ENCODE measurements around the gene EPHB3. TPM values are rescaled to one million over a fixed set of nuclear protein-coding genes. Genes with fewer than 3 reads are reported as not detected.

Gene EPHB3
- total and polyA plus RNA-seq, 5 donors from 2014 or later, result not detected

GRCh38 chr3:184539801-184540435 lies 21.7 kb upstream of the EPHB3 start:
- H3K36me3 Mint-ChIP-seq, result no peaks in the 10 kb centered on the region
- no peak overlapping the region for H3K27ac Mint-ChIP-seq
- ATAC-seq (ENCODE audit: low read depth in 2 of 2) (no peak), DNase-seq (no peak)
- H3K4me3 ChIP-seq (ENCODE audit: low read depth, low read length), result no peak overlapping the region
- H3K27me3 Mint-ChIP-seq, result peaks cover 24% of the 10 kb centered on the region
- H3K9me3 ChIP-seq (ENCODE audit: control insufficient read depth in 2 of 2, low read length in 2 of 2), result no peaks in the 10 kb centered on the region
- no peaks in the 10 kb centered on the region for H3K36me3 ChIP-seq (ENCODE audit: control insufficient read depth, insufficient read depth, low read length)
- no peak overlapping the region for H3K4me3 Mint-ChIP-seq
- H3K27me3 ChIP-seq (ENCODE audit: control insufficient read depth, insufficient read depth, low read length), result no peaks in the 10 kb centered on the region
- peaks cover 0 to 7% (median 3%) of the 10 kb centered on the region in 4 donors for H3K4me1 Mint-ChIP-seq
- H3K9me3 Mint-ChIP-seq, result no peaks in the 10 kb centered on the region
- no peak overlapping the region for H3K27ac ChIP-seq (ENCODE audit: insufficient read depth, low read length, poor library complexity, severe bottlenecking)
- H3K4me1 ChIP-seq (ENCODE audit: control insufficient read depth, insufficient read depth, low read length, poor library complexity, severe bottlenecking), result peaks cover 6% of the 10 kb centered on the region

- Mint-ChIP-seq H3K36me3 (no peaks in the 10 kb centered on the region), H3K4me1 (peaks cover 0 to 9% (median 3%) of the 10 kb centered on the region in 4 donors), H3K27ac (no peak overlapping the region), H3K27me3 (peaks cover 29% of the 10 kb centered on the region), H3K9me3 (no peaks in the 10 kb centered on the region), H3K4me3 (no peak overlapping the region)
- peaks cover 6% of the 10 kb centered on the region for H3K4me1 ChIP-seq (ENCODE audit: control insufficient read depth, insufficient read depth, low read length, poor library complexity, severe bottlenecking)
- no peak overlapping the region for H3K27ac ChIP-seq (ENCODE audit: insufficient read depth, low read length, poor library complexity, severe bottlenecking)
- H3K27me3 ChIP-seq (ENCODE audit: control insufficient read depth, insufficient read depth, low read length), result no peaks in the 10 kb centered on the region
- H3K36me3 ChIP-seq (ENCODE audit: control insufficient read depth, insufficient read depth, low read length), result no peaks in the 10 kb centered on the region
- H3K9me3 ChIP-seq (ENCODE audit: control insufficient read depth in 2 of 2, low read length in 2 of 2), result no peaks in the 10 kb centered on the region
- ATAC-seq (ENCODE audit: low read depth in 2 of 2) (peak in 1 of 2 donors; percentile 59), DNase-seq (peak; percentile 51 to 76 (median 60))
- no peak overlapping the region for H3K4me3 ChIP-seq (ENCODE audit: low read depth, low read length)
These were observed 20.6 kb upstream of the EPHB3 start for GRCh38 chr3:184540777-184541681.

GRCh38 chr3:184541886-184542562 lies 19.6 kb upstream of the EPHB3 start:
- H3K4me1 ChIP-seq (ENCODE audit: control insufficient read depth, insufficient read depth, low read length, poor library complexity, severe bottlenecking), result peaks cover 6% of the 10 kb centered on the region
- H3K4me3 Mint-ChIP-seq, result no peak overlapping the region
- H3K36me3 ChIP-seq (ENCODE audit: control insufficient read depth, insufficient read depth, low read length), result no peaks in the 10 kb centered on the region
- DNase-seq, result no peak
- peaks cover 0 to 9% (median 3%) of the 10 kb centered on the region in 4 donors for H3K4me1 Mint-ChIP-seq
- H3K27me3 ChIP-seq (ENCODE audit: control insufficient read depth, insufficient read depth, low read length), result no peaks in the 10 kb centered on the region
- H3K27ac Mint-ChIP-seq, result peak overlapping the region in 1 of 3 donors; percentile 45
- H3K9me3 ChIP-seq (ENCODE audit: control insufficient read depth in 2 of 2, low read length in 2 of 2), result no peaks in the 10 kb centered on the region
- H3K27me3 Mint-ChIP-seq, result peaks cover 28% of the 10 kb centered on the region
- no peak overlapping the region for H3K27ac ChIP-seq (ENCODE audit: insufficient read depth, low read length, poor library complexity, severe bottlenecking)
- no peak overlapping the region for H3K4me3 ChIP-seq (ENCODE audit: low read depth, low read length)
- no peak for ATAC-seq (ENCODE audit: low read depth in 2 of 2)
- H3K9me3 Mint-ChIP-seq, result no peaks in the 10 kb centered on the region
- H3K36me3 Mint-ChIP-seq, result no peaks in the 10 kb centered on the region

- peaks cover 0 to 9% (median 3%) of the 10 kb centered on the region in 4 donors for H3K4me1 Mint-ChIP-seq
- no peak overlapping the region for H3K4me3 Mint-ChIP-seq
- no peaks in the 10 kb centered on the region for H3K9me3 ChIP-seq (ENCODE audit: control insufficient read depth in 2 of 2, low read length in 2 of 2)
- H3K4me1 ChIP-seq (ENCODE audit: control insufficient read depth, insufficient read depth, low read length, poor library complexity, severe bottlenecking), result peaks cover 6% of the 10 kb centered on the region
- H3K9me3 Mint-ChIP-seq, result no peaks in the 10 kb centered on the region
- no peak overlapping the region for H3K27ac ChIP-seq (ENCODE audit: insufficient read depth, low read length, poor library complexity, severe bottlenecking)
- no peak overlapping the region for H3K4me3 ChIP-seq (ENCODE audit: low read depth, low read length)
- no peak for DNase-seq
- H3K27ac Mint-ChIP-seq, result no peak overlapping the region
- ATAC-seq (ENCODE audit: low read depth in 2 of 2), result no peak
- H3K27me3 Mint-ChIP-seq, result peaks cover 26% of the 10 kb centered on the region
- H3K36me3 Mint-ChIP-seq, result no peaks in the 10 kb centered on the region
- no peaks in the 10 kb centered on the region for H3K27me3 ChIP-seq (ENCODE audit: control insufficient read depth, insufficient read depth, low read length)
- no peaks in the 10 kb centered on the region for H3K36me3 ChIP-seq (ENCODE audit: control insufficient read depth, insufficient read depth, low read length)
These were observed 19.0 kb upstream of the EPHB3 start for GRCh38 chr3:184542577-184542976.

GRCh38 chr3:184543256-184543655 lies 18.3 kb upstream of the EPHB3 start:
- Mint-ChIP-seq H3K4me3 (no peak overlapping the region), H3K27ac (no peak overlapping the region), H3K9me3 (no peaks in the 10 kb centered on the region), H3K36me3 (no peaks in the 10 kb centered on the region), H3K27me3 (peaks cover 20% of the 10 kb centered on the region), H3K4me1 (peaks cover 0 to 9% (median 3%) of the 10 kb centered on the region in 4 donors)
- Histone ChIP-seq H3K4me3 (ENCODE audit: low read depth, low read length) (no peak overlapping the region), H3K4me1 (ENCODE audit: control insufficient read depth, insufficient read depth, low read length, poor library complexity, severe bottlenecking) (peaks cover 6% of the 10 kb centered on the region), H3K9me3 (ENCODE audit: control insufficient read depth in 2 of 2, low read length in 2 of 2) (no peaks in the 10 kb centered on the region), H3K27ac (ENCODE audit: insufficient read depth, low read length, poor library complexity, severe bottlenecking) (no peak overlapping the region), H3K36me3 (ENCODE audit: control insufficient read depth, insufficient read depth, low read length) (no peaks in the 10 kb centered on the region), H3K27me3 (ENCODE audit: control insufficient read depth, insufficient read depth, low read length) (no peaks in the 10 kb centered on the region)
- ATAC-seq (ENCODE audit: low read depth in 2 of 2) (no peak), DNase-seq (no peak)

GRCh38 chr3:184543843-184544512 lies 17.6 kb upstream of the EPHB3 start:
- H3K4me1 Mint-ChIP-seq, result peaks cover 0 to 9% (median 3%) of the 10 kb centered on the region in 4 donors
- Histone ChIP-seq H3K9me3 (ENCODE audit: control insufficient read depth in 2 of 2, low read length in 2 of 2) (no peaks in the 10 kb centered on the region), H3K4me1 (ENCODE audit: control insufficient read depth, insufficient read depth, low read length, poor library complexity, severe bottlenecking) (peaks cover 6% of the 10 kb centered on the region), H3K27me3 (ENCODE audit: control insufficient read depth, insufficient read depth, low read length) (no peaks in the 10 kb centered on the region), H3K36me3 (ENCODE audit: control insufficient read depth, insufficient read depth, low read length) (no peaks in the 10 kb centered on the region), H3K27ac (ENCODE audit: insufficient read depth, low read length, poor library complexity, severe bottlenecking) (no peak overlapping the region), H3K4me3 (ENCODE audit: low read depth, low read length) (no peak overlapping the region)
- no peaks in the 10 kb centered on the region for H3K36me3 Mint-ChIP-seq
- H3K4me3 Mint-ChIP-seq, result peak overlapping the region in 1 of 4 donors; percentile 24
- ATAC-seq (ENCODE audit: low read depth in 2 of 2) (peak; percentile 59 to 70), DNase-seq (peak; percentile 54 to 83 (median 75))
- H3K9me3 Mint-ChIP-seq, result no peaks in the 10 kb centered on the region
- H3K27me3 Mint-ChIP-seq, result peaks cover 14% of the 10 kb centered on the region
- no peak overlapping the region for H3K27ac Mint-ChIP-seq

- H3K27ac Mint-ChIP-seq, result no peak overlapping the region
- Histone ChIP-seq H3K4me3 (ENCODE audit: low read depth, low read length) (no peak overlapping the region), H3K36me3 (ENCODE audit: control insufficient read depth, insufficient read depth, low read length) (no peaks in the 10 kb centered on the region), H3K9me3 (ENCODE audit: control insufficient read depth in 2 of 2, low read length in 2 of 2) (no peaks in the 10 kb centered on the region), H3K27ac (ENCODE audit: insufficient read depth, low read length, poor library complexity, severe bottlenecking) (no peak overlapping the region), H3K4me1 (ENCODE audit: control insufficient read depth, insufficient read depth, low read length, poor library complexity, severe bottlenecking) (peaks cover 6% of the 10 kb centered on the region), H3K27me3 (ENCODE audit: control insufficient read depth, insufficient read depth, low read length) (no peaks in the 10 kb centered on the region)
- no peaks in the 10 kb centered on the region for H3K9me3 Mint-ChIP-seq
- peaks cover 0 to 9% (median 3%) of the 10 kb centered on the region in 4 donors for H3K4me1 Mint-ChIP-seq
- H3K36me3 Mint-ChIP-seq, result no peaks in the 10 kb centered on the region
- ATAC-seq (ENCODE audit: low read depth in 2 of 2) (no peak), DNase-seq (no peak)
- H3K4me3 Mint-ChIP-seq, result no peak overlapping the region
- peaks cover 14% of the 10 kb centered on the region for H3K27me3 Mint-ChIP-seq
These were observed 17.1 kb upstream of the EPHB3 start for GRCh38 chr3:184544513-184544861.

Measured in CD4-positive, CD25-positive, alpha-beta regulatory T cell (primary cell).